ENCODE measurements around the gene XYLT1. TPM values are rescaled to one million over a fixed set of nuclear protein-coding genes. Genes with fewer than 3 reads are reported as not detected.

XYLT1 gene
- total and polyA plus RNA-seq, 2 of the 4 experiments (the other 2 are of a cell fraction) = 9.0 to 12.7 TPM

- H4K5ac ChIP-seq (ENCODE audit: low read depth, low read length) = no peak overlapping the region
- H3K27ac ChIP-seq (ENCODE audit: insufficient read depth, low read length) = no peak overlapping the region
- H2AK5ac ChIP-seq (ENCODE audit: low read depth, low read length) = no peak overlapping the region
- no peak overlapping the region for H2AK9ac ChIP-seq (replicated peaks; ENCODE audit: low read depth, low read length, poor library complexity)
- no peaks in the 10 kb centered on the region for H3K36me3 ChIP-seq (ENCODE audit: control insufficient read depth, insufficient read depth, low read length)
- no peak for TF ChIP-seq MXI1 (IDR thresholded peaks at IDR 0.05; ENCODE audit: borderline replicate concordance, low read depth, low read length)
- no peak; the same call in 1 of the 2 replicates for TF ChIP-seq SMC3 (IDR thresholded peaks at IDR 0.05; ENCODE audit: low read depth, low read length)
- TF ChIP-seq CEBPB (IDR thresholded peaks at IDR 0.05; ENCODE audit: low read depth, low read length) = no peak
- no peak for TF ChIP-seq CHD1 (IDR thresholded peaks at IDR 0.05; ENCODE audit: low read depth, low read length)
- TF ChIP-seq RFX5 (IDR thresholded peaks at IDR 0.05; ENCODE audit: low read depth, low read length) = no peak
- no peak for TF ChIP-seq POLR2A (IDR thresholded peaks at IDR 0.05; ENCODE audit: low read depth, low read length)
- TF ChIP-seq MAFK (IDR thresholded peaks at IDR 0.05; ENCODE audit: low read depth, low read length) = no peak; the same call in 1 of the 2 replicates
- no peak for TF ChIP-seq FOS (IDR thresholded peaks at IDR 0.05; ENCODE audit: low read depth, low read length)
- no peak for TF ChIP-seq MAZ (IDR thresholded peaks at IDR 0.05; ENCODE audit: borderline replicate concordance, low read depth, low read length)
- TF ChIP-seq NFE2L2 (IDR thresholded peaks at IDR 0.05; ENCODE audit: low read depth, low read length) = no peak
- TF ChIP-seq ELK1 (IDR thresholded peaks at IDR 0.05; ENCODE audit: borderline replicate concordance, low read depth, low read length) = no peak
- no peak for TF ChIP-seq BHLHE40 (IDR thresholded peaks at IDR 0.05; ENCODE audit: low read depth, low read length)
- TF ChIP-seq RAD21 (IDR thresholded peaks at IDR 0.05; ENCODE audit: low read length) = no peak
- no peak for TF ChIP-seq CTCF (conservative IDR thresholded peaks at IDR 0.05; ENCODE audit: low read depth, low read length)
- no peak for TF ChIP-seq USF2 (IDR thresholded peaks at IDR 0.05; ENCODE audit: low read depth, low read length)
- TF ChIP-seq RCOR1 (IDR thresholded peaks at IDR 0.05; ENCODE audit: insufficient replicate concordance, low read length) = no peak
- dilution Hi-C loops (cut with HindIII; ENCODE audit: low sequenced_read_pairs, unreplicated experiment) (no loop called here), intact Hi-C loops (cut with micrococcal nuclease) (no loop called here), in situ Hi-C loops (cut with MboI; ENCODE audit: low sequenced_read_pairs) (no loop called here)
- no peak overlapping the region for H2BK15ac ChIP-seq (ENCODE audit: low read depth, low read length)
- no peak overlapping the region for H2AFZ ChIP-seq (replicated peaks; ENCODE audit: low read length, poor library complexity)
- H3K18ac ChIP-seq (ENCODE audit: low read depth, low read length) = no peak overlapping the region
- no peaks in the 10 kb centered on the region for H3K9me3 ChIP-seq (ENCODE audit: control insufficient read depth, insufficient read depth, low read length)
- no peak overlapping the region for H2BK20ac ChIP-seq (ENCODE audit: low read depth, low read length)
- ATAC-seq (ENCODE audit: low read depth) = peak; percentile 74
- DNase-seq = peak; percentile 81
- H3K4ac ChIP-seq (ENCODE audit: low read depth, low read length) = no peak overlapping the region
- H3K9ac ChIP-seq (ENCODE audit: low read depth, low read length) = no peak overlapping the region
- CTCF ChIA-PET = interaction anchor here (0.9 to 1.2 kb wide), 2 partner anchors 22 to 34 kb away, joined by 3 to 4 read pairs; no protein-coding TSS in a partner anchor
- H3K4me2 ChIP-seq (ENCODE audit: low read depth, low read length) = no peak overlapping the region
- no peak overlapping the region for H4K91ac ChIP-seq (ENCODE audit: insufficient read depth, low read depth, low read length)
- no peak overlapping the region for H3K14ac ChIP-seq (replicated peaks; ENCODE audit: low read depth, low read length)
- 0 out of 2 replicates have a peak overlapping the region, but pooled peaks have one; percentile 4 for H3K23ac ChIP-seq (ENCODE audit: low read depth, low read length)
- peaks cover 7% of the 10 kb centered on the region for H3K4me1 ChIP-seq (ENCODE audit: control insufficient read depth, insufficient read depth, low read length)
- peaks cover 13 to 33% of the 10 kb centered on the region in 2 experiments; a peak in 3 of 4 replicates for H3K79me1 ChIP-seq (ENCODE audit: low read depth in 1 of 2, low read length in 2 of 2)
- H4K20me1 ChIP-seq (ENCODE audit: insufficient read depth, low read length) = peaks cover under 1% of the 10 kb centered on the region; the same call in 1 of the 2 replicates
- no peak overlapping the region for H3K56ac ChIP-seq (ENCODE audit: extremely low read depth, insufficient read depth, low read length)
- H2BK5ac ChIP-seq (ENCODE audit: low read depth, low read length, poor library complexity, severe bottlenecking) = no peak overlapping the region
- H3K27me3 ChIP-seq (ENCODE audit: control insufficient read depth, insufficient read depth, low read length) = no peaks in the 10 kb centered on the region
- H4K8ac ChIP-seq (ENCODE audit: low read depth in 2 of 2, low read length in 2 of 2) = 0 out of 4 replicates have a peak overlapping the region, but pooled peaks of 1 of the 2 experiments have one; percentile 2
- no TSS peak for BruUV-seq (replicated peaks)
- 0% methylated on average over 1 of the region's 5 CpGs; no CpG with 5 or more reads in 1 of the 2 experiments for WGBS, 2 experiments (ENCODE audit: extremely low coverage in 2 of 2, insufficient read length in 1 of 2)
- no peak overlapping the region for H2BK120ac ChIP-seq (ENCODE audit: low read depth, low read length)
- H3K9me1 ChIP-seq (ENCODE audit: insufficient read depth, low read length) = peaks cover 13% of the 10 kb centered on the region; the same call in 1 of the 2 replicates
- POLR2A ChIA-PET (ENCODE audit: unreplicated experiment) = no interaction called here
- no peak overlapping the region for H3K4me3 ChIP-seq (ENCODE audit: insufficient read depth, low read depth, low read length)
Measured at GRCh38 chr16:17345043-17345442, 125.7 kb downstream of the XYLT1 start.
